Effector memory CD8-positive, alpha-beta T cell (primary cell): ENCODE data around the gene BHLHE40.
A peak's percentile ranks its signal among the peaks of the same experiment; 100 is the strongest.

Source experiments
- ATAC-seq: fragments of 150-1000 bp; cut with Tn5 transposase; replicated peaks from 2 replicates; pipeline ENCODE4 v1.10.0; 2021; ENCODE audit warnings: mild to moderate bottlenecking, moderate library complexity
- DNase-seq, 3 experiments: peaks; one replicate each; pipeline ENCODE4 v3.0.0; 2021
- H3K27ac Mint-ChIP-seq, 2 donors: one replicate each; pipeline ENCODE4 v1.8.0; 2022; ENCODE audit warnings: mild to moderate bottlenecking in 2 of 2, mixed read lengths in 2 of 2, moderate library complexity in 2 of 2
- H3K27me3 Mint-ChIP-seq, 2 donors: one replicate each; pipeline ENCODE4 v1.8.0; 2022; ENCODE audit warnings: mixed read lengths in 2 of 2
- H3K36me3 Mint-ChIP-seq: one replicate; pipeline ENCODE4 v1.8.0; 2022; ENCODE audit warnings: mild to moderate bottlenecking, moderate library complexity, mixed read lengths; ENCODE audit not compliant: insufficient read depth
- H3K4me1 Mint-ChIP-seq, 2 donors: one replicate each; pipeline ENCODE4 v1.8.0; 2022; ENCODE audit warnings: low read depth in 2 of 2, mixed read lengths in 2 of 2
- H3K4me3 Mint-ChIP-seq, 2 donors: one replicate each; pipeline ENCODE4 v1.8.0; 2022; ENCODE audit warnings: mild to moderate bottlenecking in 2 of 2, mixed read lengths in 2 of 2, moderate library complexity in 2 of 2
- H3K9me3 Mint-ChIP-seq, 2 donors: one replicate each; pipeline ENCODE4 v1.8.0; 2022; ENCODE audit warnings: mixed read lengths in 2 of 2
- total RNA-seq, 9 experiments: gene quantifications; one replicate each; lab custom pipeline; 2026; lab: John Stamatoyannopoulos, UW

The BHLHE40 gene
- total RNA-seq: 125 to 791 (median 251) reads per million in 9 experiments

- DNase-seq: peak in 2 of 3 experiments; percentile 34 to 56
These were observed at the start of gene BHLHE40 for GRCh38 chr3:4979428-4980228. Gene BHLHE40 (plus strand): TSS chr3:4979437. CDS start chr3:4979719, 282 bp downstream.

DNA sequence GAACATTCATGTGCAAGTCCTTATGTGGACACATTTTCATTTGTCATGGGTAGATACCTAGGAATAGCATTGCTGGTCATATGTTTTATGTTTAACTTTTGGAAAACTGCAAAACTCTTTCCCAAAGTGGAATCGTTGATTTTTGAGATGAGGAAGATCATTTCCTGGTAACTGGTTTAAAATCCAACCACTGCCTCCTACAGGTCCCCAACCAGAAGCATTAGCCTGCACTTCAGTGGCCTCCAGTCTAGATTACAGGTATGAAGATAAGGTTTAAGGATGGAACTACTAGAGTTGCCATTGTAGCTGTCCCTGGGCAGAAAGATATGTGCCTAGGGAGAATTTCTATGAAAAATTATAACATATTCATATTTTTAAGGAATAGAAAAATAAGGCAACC lies 48.7 kb upstream of the BHLHE40 start:
- no peaks in the 10 kb centered on the region for H3K9me3 Mint-ChIP-seq
- DNase-seq: no peak
- no peak overlapping the region for H3K27ac Mint-ChIP-seq
- no peaks in the 10 kb centered on the region for H3K36me3 Mint-ChIP-seq
- H3K4me1 Mint-ChIP-seq: peaks cover 6 to 11% of the 10 kb centered on the region in 2 donors
- no peaks in the 10 kb centered on the region for H3K27me3 Mint-ChIP-seq
- no peak for ATAC-seq
- no peak overlapping the region for H3K4me3 Mint-ChIP-seq

More at GRCh38 chr3:4979428-4980228, at the start of gene BHLHE40:
- Mint-ChIP-seq H3K9me3 (no peaks in the 10 kb centered on the region), H3K4me1 (peaks cover 53 to 58% of the 10 kb centered on the region in 2 donors), H3K36me3 (peaks cover 88% of the 10 kb centered on the region), H3K4me3 (peak within 1 kb of the TSS; percentile 99), H3K27me3 (no peaks in the 10 kb centered on the region), H3K27ac (peak within 1 kb of the TSS; percentile 99 to 100)
- no peak for ATAC-seq

GRCh38 chr3:4934050-4934449 lies 45.2 kb upstream of the BHLHE40 start:
- Mint-ChIP-seq H3K4me1 (peaks cover 4 to 5% of the 10 kb centered on the region in 2 donors), H3K27ac (no peak overlapping the region), H3K27me3 (no peaks in the 10 kb centered on the region), H3K9me3 (no peaks in the 10 kb centered on the region), H3K36me3 (no peaks in the 10 kb centered on the region), H3K4me3 (no peak overlapping the region)
- ATAC-seq: no peak
- DNase-seq: no peak

DNA sequence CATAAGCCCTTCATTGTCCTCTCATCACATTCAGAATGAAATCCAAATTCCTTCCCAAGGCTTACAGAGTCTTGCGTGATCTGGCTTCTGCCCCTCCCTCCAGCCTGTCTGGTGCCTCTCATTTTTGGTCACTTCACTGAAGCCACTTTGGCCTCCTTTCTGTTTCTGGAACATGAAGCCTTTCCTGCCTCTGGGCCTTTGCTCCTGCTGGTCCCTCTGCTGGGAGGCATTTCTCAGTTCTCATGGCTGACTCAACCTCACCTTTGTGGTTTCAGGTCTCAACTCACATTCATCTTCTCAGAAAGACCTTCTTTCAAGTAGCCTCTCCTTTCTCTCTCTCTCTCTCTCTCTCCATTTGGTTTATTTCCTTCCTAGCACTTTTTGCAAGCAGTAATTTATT lies 43.9 kb upstream of the BHLHE40 start:
- ATAC-seq (no peak), DNase-seq (no peak)
- H3K27ac Mint-ChIP-seq: no peak overlapping the region
- no peaks in the 10 kb centered on the region for H3K27me3 Mint-ChIP-seq
- no peak overlapping the region for H3K4me3 Mint-ChIP-seq
- no peaks in the 10 kb centered on the region for H3K9me3 Mint-ChIP-seq
- H3K4me1 Mint-ChIP-seq: peaks cover 4 to 5% of the 10 kb centered on the region in 2 donors
- H3K36me3 Mint-ChIP-seq: no peaks in the 10 kb centered on the region

DNA sequence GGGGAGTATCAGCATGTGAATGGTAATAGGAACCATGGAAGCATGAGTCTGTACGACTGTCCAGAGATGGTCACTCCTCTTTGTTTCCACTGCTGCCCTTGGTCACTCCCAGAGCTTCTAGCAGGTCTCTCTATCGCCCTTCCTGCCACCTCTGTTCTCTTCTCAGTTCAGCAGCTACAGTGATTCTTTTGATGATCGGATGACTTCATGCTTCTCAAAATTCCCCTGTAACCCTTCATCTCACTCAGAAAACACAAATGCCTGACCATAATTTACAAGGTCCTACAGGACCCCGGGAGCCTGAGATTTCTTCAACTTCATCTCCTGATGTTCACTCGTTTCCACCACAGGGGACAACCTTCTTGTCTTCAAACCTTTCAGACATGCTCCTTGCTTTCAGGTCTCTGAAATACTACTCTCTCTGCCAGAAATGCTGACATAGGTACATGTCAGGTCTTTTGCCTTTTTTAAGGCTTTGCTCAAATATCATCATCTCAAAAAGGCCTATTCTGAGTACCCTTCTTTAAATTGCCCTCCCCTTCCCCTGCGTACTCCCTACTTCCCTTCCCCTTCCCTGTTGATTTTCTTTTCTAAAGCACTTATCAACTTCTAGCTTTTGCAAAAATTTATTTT lies 42.1 kb upstream of the BHLHE40 start:
- ATAC-seq: no peak

DNA sequence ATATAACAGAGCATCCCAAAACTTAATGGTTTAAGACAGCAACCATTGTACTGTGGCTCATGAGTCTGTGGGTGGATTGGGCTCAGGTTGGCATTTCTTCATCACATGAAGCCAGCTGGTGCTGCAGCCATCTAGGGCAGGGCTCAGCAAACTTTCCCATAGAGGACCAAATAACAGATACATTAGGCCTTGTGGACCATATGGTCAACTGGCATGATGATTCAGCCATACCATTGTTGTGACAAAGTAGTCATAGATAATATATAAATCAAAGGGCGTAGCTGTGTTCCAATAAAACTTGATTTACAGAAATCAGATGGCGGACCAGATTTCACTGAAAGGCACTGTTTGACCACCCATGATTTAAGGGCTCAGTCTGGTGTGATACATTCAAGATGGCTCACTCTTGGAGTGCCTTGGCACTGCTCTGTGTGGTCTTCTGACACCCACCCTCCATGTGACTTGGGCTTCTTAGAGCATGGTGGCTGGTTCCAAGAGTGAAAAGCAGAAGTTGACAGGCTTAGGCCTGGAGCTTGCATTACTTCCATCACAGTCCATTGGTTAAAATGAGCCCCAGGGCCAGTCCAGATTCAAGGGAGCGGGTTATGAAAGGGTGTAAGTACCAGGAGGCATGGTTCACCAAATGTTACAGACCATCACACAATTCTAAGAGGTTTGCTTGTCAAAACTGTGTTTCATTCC lies 40.8 kb upstream of the BHLHE40 start:
- H3K9me3 Mint-ChIP-seq: no peaks in the 10 kb centered on the region

More for the DNA sequence above, 42.1 kb upstream of the BHLHE40 start:
- Mint-ChIP-seq H3K27ac (no peak overlapping the region), H3K36me3 (no peaks in the 10 kb centered on the region), H3K27me3 (no peaks in the 10 kb centered on the region), H3K4me3 (no peak overlapping the region), H3K4me1 (peaks cover 4 to 5% of the 10 kb centered on the region in 2 donors), H3K9me3 (no peaks in the 10 kb centered on the region)
- DNase-seq: no peak

DNA sequence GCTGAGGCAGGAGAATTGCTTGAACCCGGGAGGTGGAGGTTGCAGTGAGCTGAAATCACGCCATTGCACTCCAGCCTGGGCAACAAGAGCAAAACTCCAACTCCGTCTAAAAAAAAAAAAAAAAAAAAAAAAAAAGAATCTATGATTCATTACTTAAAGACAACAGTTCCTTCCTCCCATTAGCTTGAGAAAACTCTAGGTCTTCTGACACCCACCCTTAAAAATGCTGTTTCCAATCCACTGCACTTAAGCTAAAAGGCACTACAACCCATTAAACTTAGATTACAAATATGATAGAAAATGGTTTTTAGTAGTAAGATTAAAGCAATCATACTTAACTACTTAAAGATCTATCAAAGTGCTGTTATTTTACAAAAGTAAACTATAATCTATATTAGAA lies 40.0 kb upstream of the BHLHE40 start:
- no peak for ATAC-seq
- no peaks in the 10 kb centered on the region for H3K9me3 Mint-ChIP-seq
- no peaks in the 10 kb centered on the region for H3K36me3 Mint-ChIP-seq

More for the DNA sequence above, 40.8 kb upstream of the BHLHE40 start:
- no peak overlapping the region for H3K4me3 Mint-ChIP-seq
- no peak for ATAC-seq
- DNase-seq: no peak
- no peaks in the 10 kb centered on the region for H3K36me3 Mint-ChIP-seq
- no peak overlapping the region for H3K27ac Mint-ChIP-seq
- peaks cover 4 to 5% of the 10 kb centered on the region in 2 donors for H3K4me1 Mint-ChIP-seq
- H3K27me3 Mint-ChIP-seq: no peaks in the 10 kb centered on the region

GRCh38 chr3:4940985-4941384 lies 38.3 kb upstream of the BHLHE40 start:
- Mint-ChIP-seq H3K4me3 (no peak overlapping the region), H3K36me3 (no peaks in the 10 kb centered on the region), H3K9me3 (no peaks in the 10 kb centered on the region), H3K27me3 (no peaks in the 10 kb centered on the region), H3K27ac (peak overlapping the region in 1 of 2 donors; percentile 13), H3K4me1 (peaks cover 0 to 3% of the 10 kb centered on the region in 2 donors)
- ATAC-seq (no peak), DNase-seq (no peak)

More for the DNA sequence above, 40.0 kb upstream of the BHLHE40 start:
- Mint-ChIP-seq H3K27ac (no peak overlapping the region), H3K27me3 (no peaks in the 10 kb centered on the region), H3K4me3 (no peak overlapping the region), H3K4me1 (peaks cover 4 to 5% of the 10 kb centered on the region in 2 donors)
- no peak for DNase-seq

DNA sequence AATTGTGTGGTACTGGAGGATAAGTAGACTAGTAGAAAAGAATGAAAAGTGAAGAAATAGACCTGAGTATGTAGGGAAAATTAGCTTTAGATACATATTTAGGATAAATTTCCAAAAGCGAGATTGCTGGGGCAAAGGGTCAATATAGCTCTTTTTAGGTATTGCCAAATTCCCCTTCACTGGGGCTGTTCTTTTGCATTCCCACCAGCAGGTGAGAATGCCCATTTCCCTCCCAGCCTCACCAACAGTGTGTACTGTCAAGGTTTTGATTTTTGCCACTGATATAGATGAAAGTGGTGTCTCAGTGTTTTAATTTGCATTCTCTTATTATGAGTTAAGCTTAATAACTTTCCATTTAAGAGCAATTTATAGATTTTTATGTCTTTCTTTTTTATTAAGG lies 35.7 kb upstream of the BHLHE40 start:
- DNase-seq (no peak), ATAC-seq (no peak)
- H3K27me3 Mint-ChIP-seq: no peaks in the 10 kb centered on the region
- H3K27ac Mint-ChIP-seq: no peak overlapping the region
- no peaks in the 10 kb centered on the region for H3K36me3 Mint-ChIP-seq
- no peak overlapping the region for H3K4me3 Mint-ChIP-seq
- H3K9me3 Mint-ChIP-seq: no peaks in the 10 kb centered on the region
- peaks cover 0 to 3% of the 10 kb centered on the region in 2 donors for H3K4me1 Mint-ChIP-seq

DNA sequence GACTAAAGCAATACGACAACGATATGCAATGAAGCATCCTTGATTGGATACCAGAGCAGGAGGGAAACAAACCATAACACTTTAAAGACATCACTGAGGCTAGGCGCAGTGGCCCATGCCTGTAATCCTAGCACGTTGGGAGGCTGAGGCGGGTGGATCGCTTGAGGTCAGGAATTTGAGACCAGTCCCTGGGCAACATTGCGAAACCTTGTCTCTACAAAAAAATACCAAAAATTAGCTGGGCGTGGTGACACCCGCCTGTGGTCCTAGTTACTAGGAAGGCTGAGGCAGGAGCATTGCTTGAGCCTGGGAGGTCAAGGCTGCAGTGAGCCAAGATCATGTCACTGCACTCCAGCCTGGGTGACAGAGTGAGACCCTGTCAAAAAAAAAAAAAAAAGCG lies 33.9 kb upstream of the BHLHE40 start:
- Mint-ChIP-seq H3K4me3 (no peak overlapping the region), H3K27me3 (no peaks in the 10 kb centered on the region), H3K36me3 (no peaks in the 10 kb centered on the region), H3K27ac (no peak overlapping the region), H3K9me3 (no peaks in the 10 kb centered on the region), H3K4me1 (peaks cover 0 to 3% of the 10 kb centered on the region in 2 donors)
- DNase-seq (no peak), ATAC-seq (no peak)

DNA sequence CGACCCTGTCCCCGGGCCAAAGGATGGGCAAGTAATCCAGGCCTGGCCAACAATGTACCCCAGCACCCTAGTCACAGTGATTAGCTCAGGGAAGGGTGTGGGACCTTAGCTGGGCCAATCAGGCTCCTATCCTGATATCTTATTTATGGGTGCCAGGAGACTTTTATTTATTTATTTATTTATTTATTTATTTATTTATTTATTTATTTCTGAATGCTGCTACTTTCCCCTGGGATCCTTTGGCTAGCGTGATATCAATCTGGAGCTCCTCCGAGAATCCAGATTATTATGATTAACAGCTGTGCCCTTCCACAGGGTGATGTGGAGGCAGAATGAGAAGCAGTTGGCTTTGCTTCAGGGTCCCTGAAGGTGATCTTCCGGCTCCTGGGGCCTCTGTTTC lies 32.2 kb upstream of the BHLHE40 start:
- H3K27me3 Mint-ChIP-seq: no peaks in the 10 kb centered on the region
- no peak overlapping the region for H3K27ac Mint-ChIP-seq
- no peak overlapping the region for H3K4me3 Mint-ChIP-seq
- no peak for ATAC-seq
- no peaks in the 10 kb centered on the region for H3K9me3 Mint-ChIP-seq
- no peaks in the 10 kb centered on the region for H3K36me3 Mint-ChIP-seq
- peaks cover 0 to 3% of the 10 kb centered on the region in 2 donors for H3K4me1 Mint-ChIP-seq
- no peak for DNase-seq

GRCh38 chr3:4948395-4948794 lies 30.8 kb upstream of the BHLHE40 start:
- no peak overlapping the region for H3K27ac Mint-ChIP-seq

DNA sequence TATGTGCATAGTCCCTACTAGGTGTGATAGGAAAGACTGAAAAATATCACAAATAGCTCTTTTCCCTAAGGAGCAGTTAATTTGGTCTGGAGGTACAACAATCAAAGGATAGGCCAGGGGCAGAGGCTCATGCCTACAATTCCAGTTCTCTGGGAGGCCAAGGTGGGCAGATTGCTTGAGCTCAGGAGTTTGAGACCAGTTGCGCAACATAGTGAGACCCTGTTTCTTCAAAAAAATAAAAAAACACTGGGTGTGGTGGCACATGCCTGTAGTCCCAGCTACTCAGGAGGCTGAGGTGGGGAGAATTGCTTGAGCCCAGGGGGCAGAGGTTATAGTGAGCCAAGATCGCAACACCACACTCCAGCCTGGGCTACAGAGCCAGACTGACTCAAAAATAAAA lies 30.2 kb upstream of the BHLHE40 start:
- no peaks in the 10 kb centered on the region for H3K9me3 Mint-ChIP-seq
- H3K4me3 Mint-ChIP-seq: no peak overlapping the region
- H3K27me3 Mint-ChIP-seq: no peaks in the 10 kb centered on the region
- H3K36me3 Mint-ChIP-seq: no peaks in the 10 kb centered on the region
- H3K27ac Mint-ChIP-seq: no peak overlapping the region
- ATAC-seq (no peak), DNase-seq (no peak)
- peaks cover 0 to 3% of the 10 kb centered on the region in 2 donors for H3K4me1 Mint-ChIP-seq

More at GRCh38 chr3:4948395-4948794, 30.8 kb upstream of the BHLHE40 start:
- DNase-seq (no peak), ATAC-seq (no peak)
- Mint-ChIP-seq H3K27me3 (no peaks in the 10 kb centered on the region), H3K4me1 (peaks cover 0 to 3% of the 10 kb centered on the region in 2 donors), H3K9me3 (no peaks in the 10 kb centered on the region), H3K4me3 (no peak overlapping the region), H3K36me3 (no peaks in the 10 kb centered on the region)
